ENCODE results near the gene WDR64.

WDR64 gene

DNA sequence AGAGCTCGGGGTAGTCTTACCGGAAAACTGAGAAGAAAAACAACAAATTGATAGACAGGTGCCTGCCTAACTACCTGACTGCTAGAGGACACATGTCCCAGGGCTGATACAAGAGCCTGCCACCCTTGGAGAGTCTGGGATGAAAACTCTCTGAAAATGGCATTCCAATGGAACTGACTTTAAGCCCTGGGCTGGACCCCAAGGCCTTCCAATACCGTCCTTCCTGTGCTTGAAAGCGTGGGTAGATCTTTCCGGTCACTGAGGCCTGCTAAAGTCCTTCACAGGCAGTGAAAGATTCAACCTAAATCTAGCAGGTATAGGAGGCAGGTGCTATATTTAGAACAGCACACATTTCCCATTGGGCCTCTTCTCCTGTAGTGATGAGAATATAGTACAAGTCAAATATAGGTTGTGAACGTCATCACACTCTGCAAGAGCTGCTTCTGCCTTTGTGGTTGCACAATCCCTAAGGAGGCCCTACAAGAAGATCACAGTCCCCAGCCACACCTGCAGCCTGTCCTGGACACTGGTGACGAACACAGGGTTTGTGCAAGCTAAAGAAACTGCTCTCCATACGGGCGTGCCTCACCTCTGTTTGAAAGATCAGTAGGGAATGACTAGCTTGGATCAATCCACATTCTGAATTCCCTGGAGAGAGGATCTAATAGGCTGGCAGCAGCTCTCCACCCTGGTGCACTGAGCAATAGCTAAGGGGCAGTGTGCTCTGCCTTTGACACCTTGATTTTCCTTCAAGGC is 11.0 kb upstream of the WDR64 start:
- TF ChIP-seq, protein P1, sequence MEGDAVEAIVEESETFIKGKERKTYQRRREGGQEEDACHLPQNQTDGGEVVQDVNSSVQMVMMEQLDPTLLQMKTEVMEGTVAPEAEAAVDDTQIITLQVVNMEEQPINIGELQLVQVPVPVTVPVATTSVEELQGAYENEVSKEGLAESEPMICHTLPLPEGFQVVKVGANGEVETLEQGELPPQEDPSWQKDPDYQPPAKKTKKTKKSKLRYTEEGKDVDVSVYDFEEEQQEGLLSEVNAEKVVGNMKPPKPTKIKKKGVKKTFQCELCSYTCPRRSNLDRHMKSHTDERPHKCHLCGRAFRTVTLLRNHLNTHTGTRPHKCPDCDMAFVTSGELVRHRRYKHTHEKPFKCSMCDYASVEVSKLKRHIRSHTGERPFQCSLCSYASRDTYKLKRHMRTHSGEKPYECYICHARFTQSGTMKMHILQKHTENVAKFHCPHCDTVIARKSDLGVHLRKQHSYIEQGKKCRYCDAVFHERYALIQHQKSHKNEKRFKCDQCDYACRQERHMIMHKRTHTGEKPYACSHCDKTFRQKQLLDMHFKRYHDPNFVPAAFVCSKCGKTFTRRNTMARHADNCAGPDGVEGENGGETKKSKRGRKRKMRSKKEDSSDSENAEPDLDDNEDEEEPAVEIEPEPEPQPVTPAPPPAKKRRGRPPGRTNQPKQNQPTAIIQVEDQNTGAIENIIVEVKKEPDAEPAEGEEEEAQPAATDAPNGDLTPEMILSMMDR (IDR thresholded peaks at IDR 0.05; ENCODE audit: low read depth, low read length, missing control alignments), result no peak
- DNase-seq (ENCODE audit: low read depth), result no peak
- peak overlapping the region; percentile 87 for H3K4me3 ChIP-seq (ENCODE audit: low read depth, low read length)
- in situ Hi-C loops (cut with HindIII; ENCODE audit: low sequenced_read_pairs), result no loop called here

DNA sequence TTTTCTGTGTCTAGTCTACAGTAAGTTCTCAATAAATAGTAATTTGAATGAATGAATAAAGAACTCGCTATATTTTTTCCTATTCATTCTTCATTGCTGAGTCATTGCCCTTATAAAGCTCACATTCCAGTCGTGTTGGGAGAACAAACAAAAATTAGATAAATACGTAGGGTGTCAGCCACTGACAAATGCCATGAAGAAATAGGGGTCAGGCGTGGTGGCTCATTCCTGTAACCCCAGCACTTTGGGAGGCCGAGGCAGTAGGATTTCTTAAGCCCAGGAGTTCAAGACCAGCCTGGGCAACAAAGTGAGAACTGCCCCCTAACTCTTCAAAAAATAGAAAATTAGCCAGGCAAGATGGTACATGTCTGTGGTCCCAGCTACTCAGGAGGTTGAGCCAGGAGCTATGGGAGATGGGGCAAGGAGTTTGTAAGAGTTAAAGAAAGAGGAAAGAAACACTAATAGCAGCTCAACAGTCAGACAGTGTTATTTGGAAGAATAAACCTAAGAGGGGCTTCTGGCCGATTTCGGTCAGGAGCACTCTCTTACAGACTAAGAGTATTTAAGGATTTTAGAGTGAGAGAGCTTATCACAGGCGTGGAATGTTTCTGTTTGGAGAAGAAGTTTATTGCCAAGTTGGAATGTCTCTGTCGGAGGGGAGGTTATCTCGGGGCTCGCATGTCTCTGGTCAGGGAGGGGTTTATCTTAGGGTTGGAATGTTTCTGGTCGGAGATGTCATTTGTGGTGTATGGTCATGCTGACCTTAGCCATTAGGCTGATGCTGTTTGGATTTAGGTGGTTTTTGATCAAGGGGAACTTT is 10.1 kb upstream of the WDR64 start:
- in situ Hi-C loops (cut with HindIII; ENCODE audit: low sequenced_read_pairs), result no loop called here
- no peak overlapping the region for H3K4me3 ChIP-seq (ENCODE audit: low read depth, low read length)
- TF ChIP-seq, protein P1 (IDR thresholded peaks at IDR 0.05; ENCODE audit: low read depth, low read length, missing control alignments), result no peak
- no peak for DNase-seq (ENCODE audit: low read depth)

DNA sequence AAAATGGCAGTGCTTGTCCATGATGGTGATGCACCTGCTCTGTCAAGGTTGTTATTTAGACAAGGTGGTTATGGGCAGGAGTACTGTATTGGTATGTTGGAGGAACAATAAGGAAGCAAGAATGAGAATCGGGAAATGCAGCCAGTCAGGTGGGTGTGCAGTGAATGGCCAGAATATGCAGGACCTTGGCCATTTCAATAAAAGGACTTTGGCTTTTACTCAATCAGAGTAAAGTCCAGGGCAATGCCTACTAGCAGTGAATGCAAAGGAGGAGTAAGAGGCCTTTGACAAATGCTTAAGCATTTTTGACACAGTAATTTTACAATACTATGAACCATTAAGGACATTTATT is 9.5 kb upstream of the WDR64 start:
- DNase-seq (ENCODE audit: low read depth), result no peak
- TF ChIP-seq, protein P1 (IDR thresholded peaks at IDR 0.05; ENCODE audit: low read depth, low read length, missing control alignments), result no peak
- H3K4me3 ChIP-seq (ENCODE audit: low read depth, low read length), result no peak overlapping the region
- in situ Hi-C loops (cut with HindIII; ENCODE audit: low sequenced_read_pairs), result no loop called here

DNA sequence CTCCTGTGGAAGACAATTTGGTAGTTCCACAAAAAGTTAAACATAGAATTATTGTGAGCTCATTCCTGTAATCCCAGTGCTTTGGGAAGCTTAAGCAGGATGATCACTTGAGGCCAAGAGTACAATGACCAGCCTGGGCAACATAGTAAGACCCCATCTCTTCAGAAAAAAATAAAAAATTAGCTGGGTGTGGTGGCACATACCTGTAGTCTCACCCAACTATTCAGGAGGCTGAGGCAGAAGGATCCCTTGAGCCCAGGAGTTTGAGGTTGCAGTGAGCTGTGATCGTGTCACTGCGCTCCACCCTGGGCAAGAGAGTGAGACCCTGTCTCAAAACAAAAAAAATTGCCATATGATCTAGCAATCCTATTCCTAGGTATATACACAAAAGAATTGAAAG is 7.8 kb upstream of the WDR64 start:
- TF ChIP-seq, protein P1 (IDR thresholded peaks at IDR 0.05; ENCODE audit: low read depth, low read length, missing control alignments), result no peak
- in situ Hi-C loops (cut with HindIII; ENCODE audit: low sequenced_read_pairs), result no loop called here
- DNase-seq (ENCODE audit: low read depth), result no peak
- H3K4me3 ChIP-seq (ENCODE audit: low read depth, low read length), result no peak overlapping the region

DNA sequence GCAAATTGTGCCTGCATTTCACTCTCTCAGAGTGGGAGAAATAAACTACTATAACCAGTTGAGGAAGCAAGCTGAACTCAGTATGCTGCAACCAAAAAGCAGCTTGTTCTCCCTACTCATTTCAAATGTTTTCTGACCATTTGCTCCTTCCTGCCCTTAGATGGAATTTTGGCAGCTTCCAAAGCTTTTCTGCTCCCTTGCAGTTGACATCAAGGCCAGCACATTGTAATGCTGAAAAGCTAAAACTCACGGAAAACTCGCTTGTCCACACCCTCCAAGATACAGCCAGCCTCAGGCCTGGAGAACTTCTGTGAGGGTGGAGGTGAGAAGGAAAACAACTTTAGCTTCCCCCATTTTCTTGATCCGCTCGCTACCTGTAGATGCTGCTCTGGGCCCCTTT is 6.9 kb upstream of the WDR64 start:
- TF ChIP-seq, protein P1 (IDR thresholded peaks at IDR 0.05; ENCODE audit: low read depth, low read length, missing control alignments), result no peak
- H3K4me3 ChIP-seq (ENCODE audit: low read depth, low read length), result no peak overlapping the region
- in situ Hi-C loops (cut with HindIII; ENCODE audit: low sequenced_read_pairs), result loop anchor here (5.0 kb wide), 1 partner anchor 37 kb away; no protein-coding TSS in a partner anchor
- DNase-seq (ENCODE audit: low read depth), result no peak

DNA sequence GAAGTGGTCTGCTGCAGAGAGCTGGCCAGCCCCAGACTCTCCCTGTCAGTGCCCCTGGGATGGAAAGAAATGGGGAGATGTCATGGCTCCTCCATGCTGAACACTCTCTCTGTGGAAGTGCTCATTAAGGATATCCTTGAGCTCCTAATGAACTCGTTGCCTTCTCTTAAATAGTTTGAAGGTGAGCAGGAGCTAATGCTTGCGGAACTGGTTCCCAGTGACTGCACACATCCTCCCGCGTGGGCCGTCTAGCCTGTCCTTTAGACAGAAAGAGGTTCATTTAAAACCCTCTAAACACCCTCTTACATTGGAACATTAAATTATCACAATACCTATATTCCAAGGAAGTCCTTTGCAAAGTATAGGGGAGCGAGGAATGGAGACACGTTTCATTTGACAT is 5.9 kb upstream of the WDR64 start:
- TF ChIP-seq, protein P1 (IDR thresholded peaks at IDR 0.05; ENCODE audit: low read depth, low read length, missing control alignments), result no peak
- DNase-seq (ENCODE audit: low read depth), result no peak
- in situ Hi-C loops (cut with HindIII; ENCODE audit: low sequenced_read_pairs), result loop anchor here (5.0 kb wide), 1 partner anchor 36 kb away; no protein-coding TSS in a partner anchor

More for the DNA sequence above, 5.9 kb upstream of the WDR64 start:
- H3K4me3 ChIP-seq (ENCODE audit: low read depth, low read length), result no peak overlapping the region
